ENCODE data around the gene OR52N5. TPM values are rescaled to one million over a fixed set of nuclear protein-coding genes. Genes with fewer than 3 reads are reported as not detected.

Gene OR52N5
- not detected for total RNA-seq
- polyA plus RNA-seq = not detected
- long read RNA-seq, donor 1 = 0 reads
- long read RNA-seq, donor 2 = 0 reads

GRCh38 chr11:5783255-5783654 lies at the start of gene OR52N5:
Gene OR52N5, minus strand, starts transcription at chr11:5783355. Its CDS starts 4,721 bp downstream, at chr11:5778634.
- no peak within 1 kb of the TSS for H3K4me3 ChIP-seq (ENCODE audit: low read length in 2 of 2)
- no peaks in the 10 kb centered on the region for H3K9me3 ChIP-seq (ENCODE audit: control insufficient read depth, low read length)
- ATAC-seq (ENCODE audit: low FRiP score) = no peak
- H3K4me1 ChIP-seq (ENCODE audit: control insufficient read depth in 1 of 2, insufficient read depth in 2 of 2, low read length in 2 of 2) = no peaks in the 10 kb centered on the region
- H3K27me3 ChIP-seq (ENCODE audit: control insufficient read depth in 1 of 2, insufficient read depth in 2 of 2, low read length in 1 of 2) = no peaks in the 10 kb centered on the region
- no peak within 1 kb of the TSS for H3K27ac ChIP-seq (ENCODE audit: low read depth in 1 of 2, low read length in 2 of 2)
- DNase-seq = no peak
- 32 to 41% methylated on average over 4 of the region's 4 CpGs for WGBS, 2 donors
- H3K36me3 ChIP-seq (ENCODE audit: control insufficient read depth in 1 of 2, insufficient read depth in 2 of 2, low read length in 1 of 2) = no peaks in the 10 kb centered on the region
- intact Hi-C loops (cut with DNase I) = no loop called here

DNA sequence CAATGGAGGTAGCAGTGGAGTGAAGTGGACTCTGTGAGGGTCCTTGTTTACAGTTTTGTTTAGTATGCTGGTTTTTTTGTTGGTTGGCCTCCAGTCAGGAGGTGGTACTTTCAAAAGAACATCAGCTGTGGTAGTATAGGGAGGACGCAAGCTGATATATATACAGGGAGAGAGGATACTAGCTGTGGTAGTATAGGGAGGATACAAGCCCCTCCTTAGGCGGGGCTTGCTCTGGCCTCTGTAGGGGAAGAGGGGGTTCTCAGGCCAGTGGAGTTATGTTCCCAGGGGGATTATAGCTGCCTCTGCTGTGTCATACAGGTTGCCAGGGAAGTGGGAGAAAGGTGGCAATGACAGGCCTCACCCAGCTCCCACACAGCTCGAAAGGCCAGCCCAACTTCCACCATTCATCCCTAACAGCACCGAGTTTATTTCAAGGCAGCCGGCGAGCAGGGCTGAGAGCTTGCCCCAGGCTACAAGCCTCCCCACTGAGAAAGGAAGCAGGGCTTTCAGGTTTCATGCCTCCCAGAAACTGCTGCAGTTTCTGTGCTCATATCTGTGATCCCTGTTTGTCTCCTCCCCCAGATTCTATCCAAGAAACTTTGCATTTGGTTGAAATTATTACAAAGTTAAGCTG lies 48.2 kb upstream of the OR52N5 start:
- Histone ChIP-seq H3K4me1 (ENCODE audit: control insufficient read depth in 1 of 2, insufficient read depth in 2 of 2, low read length in 2 of 2) (no peaks in the 10 kb centered on the region), H3K27me3 (ENCODE audit: control insufficient read depth in 1 of 2, insufficient read depth in 2 of 2, low read length in 1 of 2) (no peaks in the 10 kb centered on the region), H3K36me3 (ENCODE audit: control insufficient read depth in 1 of 2, insufficient read depth in 2 of 2, low read length in 1 of 2) (no peaks in the 10 kb centered on the region), H3K27ac (ENCODE audit: low read depth in 1 of 2, low read length in 2 of 2) (no peak overlapping the region), H3K9me3 (ENCODE audit: control insufficient read depth, low read length) (peaks cover under 1% of the 10 kb centered on the region), H3K4me3 (ENCODE audit: low read length in 2 of 2) (no peak overlapping the region)
- 70 to 92% methylated on average over 6 of the region's 6 CpGs for WGBS, 2 donors
- intact Hi-C loops (cut with DNase I) = no loop called here
- ATAC-seq (ENCODE audit: low FRiP score) = no peak
- DNase-seq = no peak

DNA sequence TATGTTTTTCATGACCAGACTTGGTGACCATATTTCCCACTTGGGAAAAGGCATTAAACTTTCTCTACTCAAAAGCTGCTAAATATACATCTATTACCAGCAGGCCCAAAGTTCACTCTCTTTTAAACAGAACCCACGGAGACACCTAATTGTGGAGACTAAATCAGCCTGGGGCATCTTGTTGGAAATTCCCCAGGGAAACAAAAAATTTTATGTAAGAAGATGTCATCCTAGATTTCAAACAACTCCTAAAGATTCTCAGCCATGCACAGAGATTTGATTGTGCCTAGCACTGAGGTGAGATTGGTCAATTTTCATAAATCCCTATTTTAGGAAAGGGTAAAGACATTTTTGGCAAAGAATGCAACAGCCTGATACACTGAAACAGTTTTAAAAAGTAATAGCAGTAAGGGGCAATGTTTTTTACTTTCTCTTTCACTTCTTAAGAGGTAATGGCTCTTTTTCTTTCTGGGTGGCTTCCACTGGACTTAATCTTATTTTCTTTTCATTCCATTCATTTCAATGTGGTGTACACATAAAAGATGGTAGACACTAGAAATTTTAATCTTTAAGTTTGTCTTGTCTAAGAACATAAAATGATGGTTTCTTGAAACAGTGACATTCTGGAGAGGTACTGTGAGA lies 35.2 kb upstream of the OR52N5 start:
- Histone ChIP-seq H3K27me3 (ENCODE audit: control insufficient read depth in 1 of 2, insufficient read depth in 2 of 2, low read length in 1 of 2) (no peaks in the 10 kb centered on the region), H3K36me3 (ENCODE audit: control insufficient read depth in 1 of 2, insufficient read depth in 2 of 2, low read length in 1 of 2) (no peaks in the 10 kb centered on the region), H3K9me3 (ENCODE audit: control insufficient read depth, low read length) (no peaks in the 10 kb centered on the region), H3K4me3 (ENCODE audit: low read length in 2 of 2) (no peak overlapping the region), H3K27ac (ENCODE audit: low read depth in 1 of 2, low read length in 2 of 2) (no peak overlapping the region), H3K4me1 (ENCODE audit: control insufficient read depth in 1 of 2, insufficient read depth in 2 of 2, low read length in 2 of 2) (no peaks in the 10 kb centered on the region)
- intact Hi-C loops (cut with DNase I) = no loop called here
- 45 to 50% methylated on average over 1 of the region's 1 CpG for WGBS, 2 donors
- no peak for ATAC-seq (ENCODE audit: low FRiP score)
- DNase-seq = no peak

DNA sequence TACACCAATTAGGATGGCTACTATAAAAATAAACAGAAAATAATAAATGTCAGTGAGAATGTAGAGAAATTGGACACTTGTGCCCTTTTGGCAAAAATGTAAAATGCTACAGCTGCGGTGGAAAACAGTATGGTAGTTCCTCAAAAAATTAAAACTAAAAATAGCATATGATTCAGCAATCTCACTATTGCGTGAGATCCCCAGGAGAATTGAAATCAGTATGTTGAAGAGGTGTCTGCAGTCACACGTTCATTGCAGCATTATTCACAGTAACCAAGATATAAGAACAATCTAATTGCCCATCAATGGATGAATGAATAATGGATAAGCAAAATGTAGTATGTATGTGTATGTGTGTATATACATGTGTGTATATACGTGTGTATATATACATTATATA lies 32.4 kb upstream of the OR52N5 start:
- no peaks in the 10 kb centered on the region for H3K27me3 ChIP-seq (ENCODE audit: control insufficient read depth in 1 of 2, insufficient read depth in 2 of 2, low read length in 1 of 2)
- ATAC-seq (ENCODE audit: low FRiP score) (no peak), DNase-seq (no peak)
- intact Hi-C loops (cut with DNase I) = no loop called here
- H3K27ac ChIP-seq (ENCODE audit: low read depth in 1 of 2, low read length in 2 of 2) = no peak overlapping the region
- H3K36me3 ChIP-seq (ENCODE audit: control insufficient read depth in 1 of 2, insufficient read depth in 2 of 2, low read length in 1 of 2) = no peaks in the 10 kb centered on the region
- no peaks in the 10 kb centered on the region for H3K9me3 ChIP-seq (ENCODE audit: control insufficient read depth, low read length)
- WGBS, 2 donors = 11 to 16% methylated on average over 4 of the region's 4 CpGs
- no peaks in the 10 kb centered on the region for H3K4me1 ChIP-seq (ENCODE audit: control insufficient read depth in 1 of 2, insufficient read depth in 2 of 2, low read length in 2 of 2)
- no peak overlapping the region for H3K4me3 ChIP-seq (ENCODE audit: low read length in 2 of 2)

DNA sequence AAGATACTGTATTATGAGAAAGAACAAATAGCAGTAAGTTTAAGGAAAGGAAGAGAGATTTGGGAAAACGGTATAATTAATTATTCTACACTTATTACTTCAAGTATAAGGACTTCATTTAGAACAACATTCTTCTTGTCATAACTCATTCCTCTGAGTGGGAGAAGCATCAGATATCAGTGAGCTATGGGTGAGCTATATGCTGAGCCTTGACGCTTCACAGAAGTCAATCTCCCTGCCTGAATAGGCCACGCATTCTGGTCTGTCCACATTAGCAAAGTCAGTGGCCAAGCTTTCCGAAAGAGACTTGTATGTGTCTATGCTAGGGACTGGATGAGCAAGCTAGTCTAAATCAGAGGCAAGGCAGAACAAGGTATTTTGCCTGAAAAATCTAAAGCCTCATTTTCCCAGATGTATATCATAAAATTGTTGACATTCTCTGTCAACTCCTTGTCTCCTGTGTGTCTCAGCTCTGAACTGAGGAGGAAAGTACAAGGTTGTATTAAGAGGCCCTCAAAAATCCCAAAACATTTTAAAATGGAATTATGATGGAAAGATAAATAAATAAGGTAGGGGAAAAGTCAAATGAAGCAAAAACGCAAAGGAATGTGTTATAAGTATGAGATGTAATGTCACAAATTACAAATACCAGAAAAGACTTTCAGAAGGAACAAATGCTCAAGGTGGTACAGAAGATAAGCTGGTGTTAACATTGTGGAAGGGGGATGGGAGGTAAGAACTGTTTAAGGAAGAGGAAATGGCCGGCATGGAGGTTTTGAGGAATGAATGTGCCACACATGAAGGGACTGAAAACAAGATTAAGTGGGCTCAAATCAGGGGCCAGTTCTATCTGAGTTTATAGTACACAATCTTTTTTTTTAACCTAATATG lies 27.0 kb upstream of the OR52N5 start:
- Histone ChIP-seq H3K27ac (ENCODE audit: low read depth in 1 of 2, low read length in 2 of 2) (no peak overlapping the region), H3K4me3 (ENCODE audit: low read length in 2 of 2) (no peak overlapping the region), H3K9me3 (ENCODE audit: control insufficient read depth, low read length) (no peaks in the 10 kb centered on the region), H3K4me1 (ENCODE audit: control insufficient read depth in 1 of 2, insufficient read depth in 2 of 2, low read length in 2 of 2) (no peaks in the 10 kb centered on the region), H3K36me3 (ENCODE audit: control insufficient read depth in 1 of 2, insufficient read depth in 2 of 2, low read length in 1 of 2) (no peaks in the 10 kb centered on the region), H3K27me3 (ENCODE audit: control insufficient read depth in 1 of 2, insufficient read depth in 2 of 2, low read length in 1 of 2) (no peaks in the 10 kb centered on the region)
- intact Hi-C loops (cut with DNase I) = loop anchor here (5.0 to 10.0 kb wide), 4 partner anchors 208 to 685 kb away; no protein-coding TSS in a partner anchor
- DNase-seq (no peak), ATAC-seq (ENCODE audit: low FRiP score) (no peak)
- WGBS, 2 donors = 69 to 70% methylated on average over 6 of the region's 6 CpGs

- DNase-seq (no peak), ATAC-seq (ENCODE audit: low FRiP score) (peak; percentile 11)
- no peak overlapping the region for H3K27ac ChIP-seq (ENCODE audit: low read depth in 1 of 2, low read length in 2 of 2)
- H3K27me3 ChIP-seq (ENCODE audit: control insufficient read depth in 1 of 2, insufficient read depth in 2 of 2, low read length in 1 of 2) = no peaks in the 10 kb centered on the region
- peak overlapping the region in 1 of 2 donors; percentile 18 for H3K4me3 ChIP-seq (ENCODE audit: low read length in 2 of 2)
- intact Hi-C loops (cut with DNase I) = loop anchor here (5.0 to 10.0 kb wide), 4 partner anchors 207 to 684 kb away; no protein-coding TSS in a partner anchor
- H3K4me1 ChIP-seq (ENCODE audit: control insufficient read depth in 1 of 2, insufficient read depth in 2 of 2, low read length in 2 of 2) = no peaks in the 10 kb centered on the region
- no peaks in the 10 kb centered on the region for H3K36me3 ChIP-seq (ENCODE audit: control insufficient read depth in 1 of 2, insufficient read depth in 2 of 2, low read length in 1 of 2)
- peaks cover 2% of the 10 kb centered on the region for H3K9me3 ChIP-seq (ENCODE audit: control insufficient read depth, low read length)
- 56 to 63% methylated on average over 5 of the region's 5 CpGs for WGBS, 2 donors
These were observed 26.0 kb upstream of the OR52N5 start for GRCh38 chr11:5809122-5809519.

DNA sequence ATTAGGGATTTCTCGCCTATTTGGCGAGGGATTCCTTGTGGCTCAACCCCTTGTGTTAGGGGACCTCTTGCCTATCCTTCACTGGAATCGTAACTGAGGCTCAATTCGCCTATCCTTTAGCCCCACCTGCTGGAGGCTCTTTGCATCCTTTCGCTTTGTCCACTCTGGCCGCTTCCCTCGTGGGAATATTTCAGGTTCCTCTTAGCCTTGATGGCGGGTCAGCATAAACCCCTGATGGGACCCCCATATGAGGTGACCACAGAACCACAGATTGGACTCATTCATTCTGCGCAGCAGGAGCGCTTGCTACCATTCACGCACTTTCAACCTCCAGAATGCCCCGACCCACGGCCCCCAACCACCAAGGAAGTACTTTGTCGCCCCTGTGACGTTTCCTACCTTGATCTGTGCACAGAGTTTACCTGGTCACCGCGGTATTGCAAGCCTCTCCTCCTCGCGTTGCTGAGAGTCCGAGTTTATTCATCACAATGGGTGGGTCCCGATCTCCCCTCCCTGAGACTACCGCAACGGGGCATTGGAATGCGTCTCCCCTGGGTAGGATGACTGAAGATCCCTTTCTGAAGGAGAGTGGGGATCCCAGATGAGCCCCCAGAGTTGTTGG lies 25.5 kb upstream of the OR52N5 start, which contains the start of gene OR52N2:
Gene OR52N2 (plus strand): TSS at position 425 of the 622 bp plus-strand sequence. CDS start 11,412 bp downstream, outside the sequence.
- intact Hi-C loops (cut with DNase I) = loop anchor here (5.0 to 10.0 kb wide), 4 partner anchors 206 to 684 kb away; no protein-coding TSS in a partner anchor
- H3K27me3 ChIP-seq (ENCODE audit: control insufficient read depth in 1 of 2, insufficient read depth in 2 of 2, low read length in 1 of 2) = no peaks in the 10 kb centered on the region
- peak within 1 kb of the TSS in 1 of 2 donors; percentile 18 for H3K4me3 ChIP-seq (ENCODE audit: low read length in 2 of 2)
- no peaks in the 10 kb centered on the region for H3K4me1 ChIP-seq (ENCODE audit: control insufficient read depth in 1 of 2, insufficient read depth in 2 of 2, low read length in 2 of 2)
- WGBS, 2 donors = 6 to 7% methylated on average over 24 of the region's 24 CpGs
- peaks cover 3% of the 10 kb centered on the region for H3K9me3 ChIP-seq (ENCODE audit: control insufficient read depth, low read length)
- no peaks in the 10 kb centered on the region for H3K36me3 ChIP-seq (ENCODE audit: control insufficient read depth in 1 of 2, insufficient read depth in 2 of 2, low read length in 1 of 2)
- peak; percentile 93 for ATAC-seq (ENCODE audit: low FRiP score)
- peak; percentile 79 to 80 for DNase-seq
- no peak within 1 kb of the TSS for H3K27ac ChIP-seq (ENCODE audit: low read depth in 1 of 2, low read length in 2 of 2)

GRCh38 chr11:5807580-5807979 lies 24.4 kb upstream of the OR52N5 start:
- no peak for DNase-seq
- H3K27me3 ChIP-seq (ENCODE audit: control insufficient read depth in 1 of 2, insufficient read depth in 2 of 2, low read length in 1 of 2) = no peaks in the 10 kb centered on the region
- H3K4me3 ChIP-seq (ENCODE audit: low read length in 2 of 2) = no peak overlapping the region
- H3K27ac ChIP-seq (ENCODE audit: low read depth in 1 of 2, low read length in 2 of 2) = no peak overlapping the region
- peaks cover 3% of the 10 kb centered on the region for H3K9me3 ChIP-seq (ENCODE audit: control insufficient read depth, low read length)
- H3K4me1 ChIP-seq (ENCODE audit: control insufficient read depth in 1 of 2, insufficient read depth in 2 of 2, low read length in 2 of 2) = no peaks in the 10 kb centered on the region
- 72% methylated on average over 10 of the region's 10 CpGs for whole genome bisulfite sequencing, 2 donors
- intact Hi-C loops (cut with DNase I) = loop anchor here (5.0 to 10.0 kb wide), 4 partner anchors 205 to 683 kb away; no protein-coding TSS in a partner anchor
- no peaks in the 10 kb centered on the region for H3K36me3 ChIP-seq (ENCODE audit: control insufficient read depth in 1 of 2, insufficient read depth in 2 of 2, low read length in 1 of 2)
- no peak for ATAC-seq (ENCODE audit: low FRiP score)
